HuH-7 (cell line): ENCODE data around the gene UQCRC2.
A peak's percentile ranks its signal among the peaks of the same experiment; 100 is the strongest.
"Not testable (repeated sequence)": the region's sequence is repeated elsewhere in the genome, so short reads cannot be mapped to it uniquely, and the experiment has no call there.

Experiments used
- DNase-seq: peaks from one replicate; pipeline ENCODE4 v3.0.0; 2011; ENCODE audit warnings: low spot score

The UQCRC2 gene

DNA sequence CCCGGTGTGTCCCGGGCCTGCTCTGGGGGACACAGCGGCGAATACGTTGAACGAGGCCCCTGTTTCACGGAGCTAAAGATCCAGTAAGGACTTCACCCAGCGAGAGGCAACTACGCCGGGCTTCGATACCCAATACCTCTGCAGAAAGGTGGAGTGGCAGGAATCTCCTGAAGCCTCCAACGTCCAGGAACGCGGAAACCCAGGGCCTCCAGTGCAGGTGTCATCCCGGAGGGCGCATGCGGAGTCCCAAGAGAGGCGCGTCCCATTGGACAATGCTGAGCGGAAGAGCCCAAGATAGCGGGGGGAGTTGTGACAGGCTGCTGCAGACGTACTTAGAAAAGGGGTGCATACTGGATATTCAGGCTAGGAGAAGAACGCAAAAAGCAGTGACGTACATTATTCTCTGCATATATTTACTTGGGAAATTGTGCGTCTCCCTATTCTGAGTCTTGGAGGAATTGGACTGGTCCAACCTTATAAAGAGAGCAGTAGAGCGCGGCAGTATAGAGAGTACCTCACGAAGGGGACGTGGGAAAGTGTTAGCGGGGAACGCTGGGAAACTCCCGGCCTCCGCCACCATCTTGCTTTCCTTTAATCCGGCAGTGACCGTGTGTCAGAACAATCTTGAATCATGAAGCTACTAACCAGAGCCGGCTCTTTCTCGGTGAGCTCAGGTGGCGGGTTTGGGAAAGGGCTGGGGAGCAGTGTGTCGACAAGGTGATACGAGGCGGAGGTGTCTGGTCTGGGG is at the start of gene UQCRC2:
Gene UQCRC2, plus strand, starts transcription at position 569 of the 748 bp plus-strand sequence. Its CDS starts 63 bp downstream, at position 632.
- DNase-seq = peak; percentile 85

DNA sequence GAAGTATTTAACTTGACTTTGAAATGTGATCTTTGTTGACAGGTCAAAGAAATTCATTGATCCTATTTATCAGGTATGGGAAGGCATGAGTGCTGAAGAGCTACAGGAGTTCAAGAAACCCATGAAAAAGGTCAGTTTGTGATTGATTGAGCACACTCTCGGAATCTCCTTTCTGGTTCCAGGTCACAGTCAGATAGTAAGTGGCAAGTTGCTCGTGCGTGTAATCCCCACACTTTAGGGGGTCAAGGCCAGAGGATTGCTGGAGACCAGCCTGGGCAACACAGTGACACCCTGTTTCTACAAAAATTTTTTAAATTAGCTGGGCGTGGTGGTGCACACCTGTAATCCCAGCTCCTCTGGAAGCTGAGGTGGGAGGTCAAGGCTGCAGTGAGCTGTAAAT is 20.5 kb upstream of the UQCRC2 start:
- not testable (repeated sequence) for DNase-seq

DNA sequence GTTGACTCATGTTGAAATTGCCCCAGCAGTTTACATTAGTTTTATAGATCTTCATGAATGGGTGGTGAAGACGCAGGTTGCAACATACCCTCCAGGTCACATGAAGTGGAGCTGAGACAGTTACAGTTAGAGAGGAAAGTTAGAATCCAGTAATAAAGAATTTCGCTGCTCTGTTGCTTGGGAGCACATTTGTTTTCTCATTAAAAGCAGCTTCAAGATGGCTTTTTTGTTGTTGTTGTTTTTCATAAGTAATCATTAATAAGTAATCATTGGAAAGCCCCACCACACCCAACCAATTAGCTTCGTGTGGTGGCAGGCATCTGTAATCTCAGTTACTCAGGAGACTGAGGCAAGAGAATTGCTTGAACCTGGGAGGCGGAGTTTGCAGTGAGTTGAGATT is 19.8 kb upstream of the UQCRC2 start:
- not testable (repeated sequence) for DNase-seq

GRCh38 chr16:21933790-21934189 is 19.4 kb upstream of the UQCRC2 start:
- DNase-seq = not testable (repeated sequence)

GRCh38 chr16:21936216-21936615 is 16.9 kb upstream of the UQCRC2 start:
- not testable (repeated sequence) for DNase-seq

GRCh38 chr16:21937336-21937829 is 15.8 kb upstream of the UQCRC2 start:
- DNase-seq = no peak

GRCh38 chr16:21940570-21940969 is 12.6 kb upstream of the UQCRC2 start:
- no peak for DNase-seq

DNA sequence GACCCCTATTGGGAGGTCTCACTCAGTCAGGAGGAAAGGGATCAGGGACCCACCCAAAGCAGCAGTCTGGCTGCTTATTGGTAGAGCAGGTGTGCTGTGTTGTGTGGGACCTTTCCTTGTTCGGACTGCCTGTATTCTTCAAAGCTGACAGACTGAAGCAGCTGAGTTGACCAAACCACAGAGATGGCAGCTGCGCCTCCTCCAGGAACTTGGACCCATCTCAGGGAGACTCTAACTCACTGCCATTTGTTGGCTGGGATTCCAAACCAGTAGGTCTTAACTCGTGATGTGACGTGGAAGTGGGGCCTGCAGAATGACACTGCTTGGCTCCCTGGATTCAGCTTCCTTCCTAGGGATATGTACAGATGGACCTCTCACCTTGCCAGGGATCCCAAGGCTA is 9.6 kb upstream of the UQCRC2 start:
- DNase-seq = no peak

DNA sequence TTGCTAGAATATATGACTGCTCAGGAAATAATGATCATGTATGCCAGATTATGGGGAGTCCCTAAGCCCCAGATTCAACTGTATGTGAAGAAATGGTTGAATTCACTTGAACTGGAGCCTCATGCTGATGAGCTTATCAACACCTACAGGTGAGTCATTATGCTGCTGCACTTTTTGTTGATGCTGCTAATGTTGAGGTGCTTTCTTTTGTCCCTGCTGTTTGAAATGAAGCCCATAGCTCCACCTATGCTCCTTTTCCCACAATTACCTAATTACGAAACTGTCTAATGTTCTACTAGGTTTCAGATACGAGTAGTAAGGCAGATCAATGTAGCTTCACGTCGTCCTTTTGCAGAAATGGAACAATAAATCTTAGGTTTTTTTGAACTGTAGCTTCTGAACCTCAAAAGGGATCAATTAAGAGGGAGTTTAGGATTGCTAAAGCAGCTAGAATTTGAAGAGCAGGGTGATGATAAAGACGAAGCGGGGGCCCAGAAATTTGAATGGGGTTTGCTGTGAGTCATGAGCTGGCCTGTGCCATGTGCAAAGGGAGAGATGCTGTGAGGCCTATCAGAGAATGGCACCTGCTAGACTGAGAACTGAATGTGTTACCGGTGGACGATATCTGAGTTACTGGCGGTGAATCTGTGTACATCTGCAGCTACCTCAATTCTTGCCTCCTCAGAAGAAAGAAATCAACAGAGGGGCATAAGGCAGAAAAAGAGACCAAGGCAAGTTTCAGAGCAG is 6.1 kb upstream of the UQCRC2 start:
- no peak for DNase-seq

DNA sequence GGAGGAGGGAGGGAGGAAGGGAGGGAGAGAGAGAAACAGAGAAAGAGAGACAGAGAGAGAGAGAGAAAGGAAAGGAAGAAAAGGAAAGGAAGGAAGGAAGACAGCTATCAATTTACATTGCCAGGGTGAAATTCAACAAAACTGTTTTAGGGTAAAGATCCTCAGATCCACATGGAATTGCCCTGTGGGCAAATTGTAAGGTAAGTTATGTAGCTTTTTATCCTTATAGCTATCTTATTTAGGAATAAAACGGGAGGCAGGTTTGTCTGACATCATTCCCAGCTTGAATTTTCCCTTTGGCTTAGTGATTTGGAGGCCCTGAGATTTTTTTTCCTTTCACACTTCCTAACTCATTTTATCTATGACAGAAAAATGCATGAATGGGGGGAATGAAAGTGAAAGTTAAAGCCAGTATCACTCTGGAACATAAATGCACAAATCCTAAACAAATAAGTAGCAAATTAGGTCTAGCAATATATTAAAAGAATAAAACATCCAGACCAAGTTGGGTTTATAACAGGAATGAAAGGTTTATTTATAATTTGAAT is 3.4 kb upstream of the UQCRC2 start:
- no peak for DNase-seq

DNA sequence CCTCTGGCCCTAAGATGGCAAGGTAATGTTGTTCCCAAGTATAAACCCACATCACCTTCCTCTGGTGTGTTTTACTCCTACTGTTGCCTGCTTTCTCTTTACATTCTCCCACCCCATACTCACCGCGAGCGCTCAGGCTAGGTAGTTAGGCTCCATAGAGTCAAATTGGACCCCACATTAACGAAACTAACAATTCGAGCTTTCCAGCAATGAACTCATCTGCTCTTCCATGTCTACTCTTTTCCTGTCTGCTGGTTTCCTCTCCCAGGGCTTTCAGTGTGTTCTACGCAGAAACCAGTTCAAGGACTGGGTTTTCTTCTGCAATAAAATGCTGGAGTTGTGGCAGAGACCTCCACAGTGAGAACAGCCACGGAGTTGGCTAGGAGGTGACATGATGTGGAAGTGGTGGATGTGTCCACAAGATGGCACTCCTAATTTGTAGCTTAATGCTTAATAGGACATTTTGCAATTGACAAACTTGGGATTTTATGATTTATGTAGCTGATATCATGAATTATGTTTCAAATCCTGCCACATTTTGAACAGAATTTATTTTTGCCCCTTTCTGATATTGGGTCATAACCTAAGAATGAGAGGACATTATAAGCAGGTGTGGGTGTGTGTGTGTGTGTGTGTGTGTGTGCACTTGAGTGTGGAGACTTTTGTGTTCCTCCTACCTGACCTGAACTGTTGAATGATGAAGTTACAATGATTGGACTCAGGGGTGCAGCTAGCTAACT is 2.2 kb upstream of the UQCRC2 start:
- peak; percentile 17 for DNase-seq

GRCh38 chr16:21952040-21952792 is 945 bp upstream of the UQCRC2 start:
- DNase-seq = peak; percentile 52

GRCh38 chr16:21953541-21953902 is 361 bp downstream of the UQCRC2 start:
- no peak for DNase-seq

DNA sequence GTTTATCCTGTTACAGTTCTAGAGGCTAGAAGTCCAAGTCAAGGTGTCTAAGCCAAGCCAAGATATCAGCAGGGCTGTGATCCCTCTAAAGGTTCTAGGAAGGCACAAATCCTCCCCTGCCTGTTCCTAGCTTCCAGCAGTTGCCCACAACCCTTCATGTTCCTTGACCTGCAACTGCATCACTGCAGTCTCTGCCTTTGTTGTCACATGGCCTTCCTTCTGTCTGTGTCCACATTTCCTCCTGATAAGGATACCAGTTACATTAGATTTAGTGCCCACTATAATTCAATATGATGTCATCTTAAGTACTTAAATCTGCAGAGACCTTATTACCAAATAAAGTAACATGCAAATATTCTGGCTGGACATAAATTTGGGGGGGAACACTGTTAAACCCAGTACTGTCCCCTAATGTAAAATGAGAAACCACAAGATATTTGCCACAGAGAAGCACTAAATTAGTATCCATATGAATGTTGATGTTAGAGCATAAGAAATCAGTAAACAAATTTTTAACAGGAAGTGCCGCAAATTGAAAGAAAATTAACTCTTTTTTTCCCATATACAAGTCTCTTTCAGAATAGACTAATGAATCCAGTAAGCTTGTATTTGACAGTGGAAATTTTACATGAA is 4.7 kb downstream of the UQCRC2 start:
- DNase-seq = no peak

DNA sequence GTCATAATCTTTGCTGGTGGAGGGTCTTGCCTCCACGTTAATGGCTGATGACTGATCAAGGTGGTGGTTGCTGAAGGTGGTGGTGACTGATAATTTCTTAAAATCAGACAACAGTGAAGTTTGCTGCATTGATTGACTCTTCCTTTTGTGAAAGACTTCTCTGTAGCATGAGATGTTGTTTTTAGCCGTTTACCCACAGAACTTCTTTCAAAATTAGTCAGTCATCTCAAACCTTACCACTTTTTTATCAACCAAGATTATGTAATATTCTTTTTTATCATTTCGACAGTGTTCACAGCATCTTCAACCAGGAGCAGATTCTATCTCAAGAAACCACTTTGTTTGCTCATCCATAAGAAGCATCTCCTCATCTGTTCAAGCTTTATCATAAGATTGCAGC is 5.9 kb downstream of the UQCRC2 start:
- DNase-seq = no peak

DNA sequence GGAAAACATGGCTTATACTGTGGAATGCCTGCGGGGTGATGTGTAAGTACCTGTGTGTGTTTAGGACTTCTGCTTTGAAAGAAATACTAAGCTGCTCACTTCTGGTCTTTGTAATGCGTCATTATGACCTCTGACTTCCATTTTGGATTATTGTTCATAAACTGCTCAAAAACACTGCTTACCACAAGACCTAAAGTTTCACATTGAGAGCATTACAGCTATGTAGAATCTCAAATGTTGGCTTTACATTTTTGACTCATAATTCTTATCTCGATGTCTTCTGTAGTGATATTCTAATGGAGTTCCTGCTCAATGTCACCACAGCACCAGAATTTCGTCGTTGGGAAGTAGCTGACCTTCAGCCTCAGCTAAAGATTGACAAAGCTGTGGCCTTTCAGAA is 9.3 kb downstream of the UQCRC2 start:
- DNase-seq = no peak

DNA sequence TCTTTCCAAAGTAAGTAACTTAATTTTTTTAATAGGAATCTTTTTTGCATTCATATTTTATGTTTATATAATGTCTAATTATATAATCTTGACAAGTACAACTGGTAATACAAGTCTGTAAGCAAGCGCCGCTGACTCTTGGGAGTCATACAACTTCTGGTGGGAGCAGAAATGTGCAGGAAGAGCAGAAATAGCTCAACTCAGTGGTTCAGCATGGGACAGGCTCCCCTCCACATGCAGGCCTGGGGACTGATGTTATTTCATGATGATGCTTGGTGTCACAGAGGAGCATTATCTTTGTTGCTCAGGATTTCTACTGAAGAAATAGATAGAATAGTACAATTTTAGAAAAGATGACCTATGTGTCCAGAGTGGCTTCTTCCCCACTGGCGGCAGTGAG is 10.7 kb downstream of the UQCRC2 start:
- DNase-seq = no peak

DNA sequence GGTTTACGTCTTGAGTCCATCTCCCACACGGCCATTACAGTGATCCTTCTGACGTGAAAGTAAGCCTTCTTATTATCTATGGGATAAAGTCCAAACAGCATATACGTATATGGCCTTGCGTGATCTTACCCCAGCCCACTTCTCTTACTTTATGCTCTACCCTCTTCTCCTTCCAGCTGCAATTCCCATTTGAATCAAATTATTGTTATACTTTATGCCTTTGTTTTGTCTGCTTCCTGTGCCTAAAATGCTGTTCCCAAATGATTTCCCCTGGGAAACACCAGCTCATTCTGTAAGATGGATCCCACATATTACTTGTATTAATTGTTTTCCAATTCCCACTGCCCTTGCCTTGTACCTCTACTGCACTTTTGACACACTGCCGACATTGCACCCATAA is 11.2 kb downstream of the UQCRC2 start:
- DNase-seq = no peak

DNA sequence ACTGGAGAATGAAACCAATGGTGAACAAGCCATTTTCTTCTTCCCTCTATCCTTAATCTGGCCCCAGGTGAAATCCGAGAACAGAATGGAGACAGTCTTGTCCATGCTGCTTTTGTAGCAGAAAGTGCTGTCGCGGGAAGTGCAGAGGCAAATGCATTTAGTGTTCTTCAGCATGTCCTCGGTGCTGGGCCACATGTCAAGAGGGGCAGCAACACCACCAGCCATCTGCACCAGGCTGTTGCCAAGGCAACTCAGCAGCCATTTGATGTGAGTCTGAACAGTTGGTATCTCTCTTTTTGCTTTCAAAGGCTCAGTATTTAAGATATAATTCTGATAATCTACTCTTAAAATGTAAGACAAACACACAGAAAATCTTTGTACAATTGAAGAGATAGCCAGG is 18.7 kb downstream of the UQCRC2 start:
- no peak for DNase-seq

GRCh38 chr16:21973945-21974344 is 20.8 kb downstream of the UQCRC2 start:
- DNase-seq = no peak

DNA sequence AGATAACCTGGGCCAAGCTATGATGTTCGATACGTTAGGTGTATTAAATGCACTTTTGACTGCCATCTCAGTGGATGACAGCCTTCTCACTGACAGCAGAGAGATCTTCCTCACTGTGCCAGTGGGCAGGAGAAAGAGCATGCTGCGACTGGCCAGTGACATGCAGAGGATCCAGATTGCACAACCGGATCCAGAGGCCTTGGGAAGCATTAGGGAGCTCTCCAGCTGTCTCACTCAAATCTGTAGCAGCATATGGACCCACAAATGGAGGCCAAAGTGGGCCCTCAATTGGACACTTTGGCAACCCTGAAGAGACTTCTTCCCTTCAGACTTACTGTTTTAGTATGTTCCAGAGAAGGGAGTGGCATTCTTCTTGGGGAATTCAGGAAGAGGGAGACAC is 26.9 kb downstream of the UQCRC2 start:
- no peak for DNase-seq
